Tibial nerve (tissue), 4 donors: ENCODE results near the gene PTPRO. TPM values are rescaled to one million over a fixed set of nuclear protein-coding genes. Genes with fewer than 3 reads are reported as not detected.

Experiments used
- DNase-seq, 2 donors: peaks; one replicate each; pipeline ENCODE4 v3.0.0-alpha.2; 2019; ENCODE audit warnings: low spot score in 2 of 2
- H3K27ac ChIP-seq, 4 donors: fragments of 200-600 bp; sonication (generic) in 3 of 4; one replicate each; pipeline ENCODE4 v1.5.1; 2017 to 2019; ENCODE audit warnings: mild to moderate bottlenecking in 1 of 4
- H3K27me3 ChIP-seq, 2 donors: fragments of 200-600 bp; sonication (generic) in 1 of 2; one replicate each; pipeline versions ENCODE4 v1.5.1 to v1.6.0; 2017 to 2019
- H3K36me3 ChIP-seq, 3 donors: fragments of 200-600 bp; sonication (generic); one replicate each; pipeline ENCODE4 v1.5.1; 2018 to 2019
- H3K4me1 ChIP-seq, 4 donors: fragments of 200-600 bp; sonication (generic) in 3 of 4; one replicate each; pipeline ENCODE4 v1.5.1; 2017 to 2019
- H3K4me3 ChIP-seq, 4 donors: fragments of 200-600 bp; sonication (generic) in 3 of 4; one replicate each; pipeline ENCODE4 v1.5.1; 2017 to 2019; ENCODE audit warnings: mild to moderate bottlenecking in 1 of 4, moderate library complexity in 1 of 4
- H3K9me3 ChIP-seq, 4 donors: fragments of 200-600 bp; sonication (generic) in 3 of 4; one replicate each; pipeline ENCODE4 v1.5.1; 2017 to 2019
- CTCF ChIP-seq, 5 experiments: fragments of 200-600 bp in 3 of 5; fragments of 450-650 bp in 2 of 5; sonication (generic) in 3 of 5; IDR thresholded peaks; one replicate each; pipeline ENCODE4 v1.5.1; 2016 to 2019; ENCODE audit warnings: antibody characterized with exemption in 5 of 5, mild to moderate bottlenecking in 3 of 5, moderate library complexity in 2 of 5
- EP300 ChIP-seq, 2 donors: sonication (generic); formaldehyde crosslinking; IDR thresholded peaks; one replicate each; pipeline ENCODE4 v1.6.1; 2017; ENCODE audit warnings: antibody characterized with exemption in 2 of 2, mild to moderate bottlenecking in 1 of 2
- POLR2A ChIP-seq, 2 donors: fragments of 450-650 bp; IDR thresholded peaks; one replicate each; pipeline ENCODE4 v1.6.1; 2017; ENCODE audit warnings: antibody characterized with exemption in 2 of 2, mild to moderate bottlenecking in 2 of 2, moderate library complexity in 2 of 2
- WGBS, 2 donors: methylation state at CpG; one replicate each; pipeline ENCODE4 v1.1.5; 2018; 5-methylcytosine and 5-hydroxymethylcytosine counted together
- total RNA-seq, 4 donors: library from RNA; depleted of rRNA; stranded (reverse); fragments of >200 nt; gene quantifications; one replicate each; pipeline ENCODE4 v1.1.0, GENCODE V29; 2016

PTPRO gene
- total RNA-seq, 4 donors from 2014 or later = 1.3 to 5.1 (median 2.0) TPM

- Histone ChIP-seq H3K36me3 (no peaks in the 10 kb centered on the region), H3K4me1 (no peaks in the 10 kb centered on the region), H3K27me3 (no peaks in the 10 kb centered on the region), H3K27ac (no peak overlapping the region), H3K9me3 (no peaks in the 10 kb centered on the region), H3K4me3 (no peak overlapping the region)
- WGBS, 2 donors = 67 to 73% methylated on average over 2 of the region's 2 CpGs
- DNase-seq = no peak
- TF ChIP-seq POLR2A (IDR thresholded peaks at IDR 0.05) = no peak
Observed at GRCh38 chr12:15520083-15520482, 197.8 kb downstream of the PTPRO start.

GRCh38 chr12:15520844-15521243 lies 198.5 kb downstream of the PTPRO start:
- 36 to 45% methylated on average over 6 of the region's 6 CpGs for WGBS, 2 donors
- DNase-seq = no peak
- H3K9me3 ChIP-seq = no peaks in the 10 kb centered on the region
- TF ChIP-seq CTCF (IDR thresholded peaks at IDR 0.05) (no peak), EP300 (IDR thresholded peaks at IDR 0.05) (no peak)
- H3K4me3 ChIP-seq = no peak overlapping the region
- H3K27ac ChIP-seq = no peak overlapping the region
- no peaks in the 10 kb centered on the region for H3K4me1 ChIP-seq
- H3K27me3 ChIP-seq = no peaks in the 10 kb centered on the region
- no peaks in the 10 kb centered on the region for H3K36me3 ChIP-seq

GRCh38 chr12:15522574-15523187 lies 200.4 kb downstream of the PTPRO start:
- H3K27me3 ChIP-seq = no peaks in the 10 kb centered on the region
- H3K4me1 ChIP-seq = no peaks in the 10 kb centered on the region
- TF ChIP-seq POLR2A (IDR thresholded peaks at IDR 0.05) (no peak), CTCF (IDR thresholded peaks at IDR 0.05) (peak; percentile 15 to 58 (median 39)), EP300 (IDR thresholded peaks at IDR 0.05) (no peak)
- H3K4me3 ChIP-seq = no peak overlapping the region
- WGBS, 2 donors = 33 to 34% methylated on average over 3 of the region's 3 CpGs
- no peak for DNase-seq
- H3K36me3 ChIP-seq = no peaks in the 10 kb centered on the region
- H3K9me3 ChIP-seq = no peaks in the 10 kb centered on the region
- H3K27ac ChIP-seq = no peak overlapping the region

GRCh38 chr12:15525441-15525840 lies 203.1 kb downstream of the PTPRO start:
- Histone ChIP-seq H3K27ac (no peak overlapping the region), H3K4me1 (no peaks in the 10 kb centered on the region), H3K9me3 (peaks cover 0 to 8% (median 2%) of the 10 kb centered on the region in 4 donors), H3K4me3 (no peak overlapping the region), H3K27me3 (no peaks in the 10 kb centered on the region), H3K36me3 (no peaks in the 10 kb centered on the region)
- no peak for DNase-seq
- TF ChIP-seq CTCF (IDR thresholded peaks at IDR 0.05) = no peak
- TF ChIP-seq POLR2A (IDR thresholded peaks at IDR 0.05) = no peak
- TF ChIP-seq EP300 (IDR thresholded peaks at IDR 0.05) = no peak
- WGBS, 2 donors = 67 to 73% methylated on average over 2 of the region's 2 CpGs

GRCh38 chr12:15526033-15526432 lies 203.7 kb downstream of the PTPRO start:
- no peaks in the 10 kb centered on the region for H3K36me3 ChIP-seq
- H3K27ac ChIP-seq = no peak overlapping the region
- DNase-seq = no peak
- H3K4me3 ChIP-seq = no peak overlapping the region
- TF ChIP-seq POLR2A (IDR thresholded peaks at IDR 0.05) = no peak
- TF ChIP-seq EP300 (IDR thresholded peaks at IDR 0.05) = no peak
- TF ChIP-seq CTCF (IDR thresholded peaks at IDR 0.05) = no peak
- H3K27me3 ChIP-seq = no peaks in the 10 kb centered on the region
- WGBS, 2 donors = 80 to 95% methylated on average over 4 of the region's 4 CpGs
- H3K4me1 ChIP-seq = no peaks in the 10 kb centered on the region
- peaks cover 0 to 8% (median 2%) of the 10 kb centered on the region in 4 donors for H3K9me3 ChIP-seq
